Activated T-helper 9 cell treated with anti-CD3 and anti-CD28 coated beads, Interleukin-2, amount 50 U/mL, for 16 hours (primary cell): ENCODE results near the gene KRTAP6-3.

ENCODE experiments used
- DNase-seq: peaks from one replicate; pipeline ENCODE4 v3.0.0-alpha.2; 2020; ENCODE audit warnings: low read depth

The KRTAP6-3 gene, protein sequence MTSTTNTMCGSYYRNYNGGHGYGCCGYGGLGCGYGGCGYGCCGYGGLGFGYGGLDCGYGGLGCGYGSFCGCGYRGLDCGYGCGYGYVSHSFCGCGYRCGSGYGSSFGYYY

DNA sequence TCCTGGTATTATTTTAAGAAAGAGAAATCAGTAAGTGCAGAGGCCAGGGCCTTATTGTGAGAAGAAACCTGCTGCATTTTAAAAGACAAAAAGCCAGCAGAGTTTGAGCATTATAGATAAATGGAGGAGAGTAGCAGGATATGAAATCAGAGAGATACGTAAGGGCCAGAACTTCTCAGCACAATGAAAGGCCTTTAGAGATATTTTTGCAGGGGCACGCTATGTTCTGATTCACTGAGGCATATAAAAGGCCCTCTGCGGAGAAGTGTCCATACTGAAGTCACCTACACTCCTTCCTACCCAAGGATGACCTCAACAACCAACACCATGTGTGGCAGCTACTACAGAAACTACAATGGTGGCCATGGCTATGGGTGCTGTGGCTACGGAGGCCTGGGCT is at the start of gene KRTAP6-3:
Gene KRTAP6-3 (plus strand): TSS at position 301 of the 400 bp plus-strand sequence. CDS start 6 bp downstream, at position 307.
- DNase-seq: no peak

DNA sequence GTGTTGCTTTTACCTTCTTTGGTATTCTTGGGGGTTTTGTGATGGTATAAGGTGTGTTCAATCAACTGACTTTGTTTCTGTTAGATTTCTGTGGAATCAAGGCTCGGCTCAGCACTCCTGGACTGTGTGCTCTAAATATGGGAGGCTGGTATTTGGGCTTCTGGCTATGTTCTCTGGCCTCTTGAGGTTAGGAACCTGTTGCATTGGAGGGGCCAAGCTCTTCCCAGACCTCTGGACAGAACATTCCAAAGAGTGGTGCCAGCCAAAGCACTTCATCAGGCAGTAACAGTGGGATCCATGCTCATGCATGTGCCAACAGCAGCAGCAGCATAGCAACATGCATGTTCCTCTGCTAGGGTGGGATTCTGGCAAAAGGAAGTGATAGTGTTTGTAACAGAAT is 39.5 kb upstream of the KRTAP6-3 start:
- DNase-seq: no peak

DNA sequence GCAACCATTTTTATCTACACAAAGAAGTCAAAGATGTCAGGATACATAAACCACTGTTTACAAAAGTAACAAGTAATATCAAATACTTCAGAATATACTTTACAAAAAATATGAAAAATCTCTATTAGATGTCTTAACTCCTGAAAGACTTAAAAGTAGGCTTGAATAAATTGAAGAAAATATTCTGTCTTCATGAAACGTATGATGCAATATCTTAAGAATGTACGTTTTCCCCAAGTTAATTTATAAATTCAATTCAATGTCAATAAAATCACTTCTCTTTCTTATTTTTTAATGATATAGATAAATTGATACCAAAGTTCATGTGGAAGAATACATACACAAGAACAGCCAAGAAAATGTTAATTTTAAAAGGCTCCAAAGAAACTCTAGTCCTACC is 37.1 kb upstream of the KRTAP6-3 start:
- DNase-seq: no peak

DNA sequence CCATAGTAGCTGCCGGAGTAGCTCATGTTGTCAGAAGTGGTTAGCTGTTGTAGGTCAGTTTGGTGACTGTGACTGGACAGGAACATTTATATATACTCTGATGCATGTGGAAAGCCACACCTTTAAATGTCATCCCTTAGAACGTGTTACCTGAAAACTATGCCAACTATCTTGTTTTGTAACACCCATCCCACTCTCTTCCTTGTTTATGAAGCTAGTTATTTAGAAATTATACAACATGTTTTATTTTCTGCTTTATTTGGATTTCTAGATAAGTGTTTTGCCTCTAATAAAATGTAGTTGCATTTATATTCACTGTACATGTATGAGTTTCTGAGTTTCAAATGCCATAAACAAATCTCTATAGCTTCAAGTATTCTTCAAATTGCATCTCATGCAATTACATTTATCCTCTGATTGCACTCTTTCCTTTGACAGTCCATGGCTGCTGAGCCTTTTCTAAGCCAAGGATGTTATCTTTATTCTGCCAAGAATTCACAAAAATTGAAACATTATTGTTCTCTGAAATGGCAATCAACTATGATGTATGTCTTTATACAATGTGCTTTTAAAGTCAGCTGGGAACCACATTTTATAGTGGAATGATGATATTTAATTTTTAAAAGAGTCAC is 30.9 kb upstream of the KRTAP6-3 start, which contains the start of gene KRTAP19-7:
Gene KRTAP19-7 (minus strand): TSS at position 51 of the 632 bp plus-strand sequence. CDS start 25 bp downstream, at position 26.
- DNase-seq: no peak

DNA sequence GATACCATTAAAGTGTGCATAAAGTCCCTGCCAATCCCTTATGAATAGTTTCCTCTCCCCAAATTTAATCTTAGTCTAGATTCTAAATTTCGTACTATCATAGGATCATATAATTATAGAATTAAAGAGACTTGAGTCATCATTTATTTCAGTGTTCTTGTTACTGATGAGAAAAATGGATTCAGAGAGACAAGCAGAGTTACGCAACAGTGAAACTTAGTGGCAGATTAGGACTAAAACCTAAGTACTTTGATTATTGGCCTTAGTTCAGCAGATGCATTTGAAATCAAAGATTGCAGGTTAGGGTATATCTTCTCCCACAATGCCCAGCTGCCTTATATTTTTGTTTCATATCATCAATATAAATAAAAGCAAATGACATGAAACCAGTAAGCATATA is 30.3 kb upstream of the KRTAP6-3 start:
- no peak for DNase-seq

DNA sequence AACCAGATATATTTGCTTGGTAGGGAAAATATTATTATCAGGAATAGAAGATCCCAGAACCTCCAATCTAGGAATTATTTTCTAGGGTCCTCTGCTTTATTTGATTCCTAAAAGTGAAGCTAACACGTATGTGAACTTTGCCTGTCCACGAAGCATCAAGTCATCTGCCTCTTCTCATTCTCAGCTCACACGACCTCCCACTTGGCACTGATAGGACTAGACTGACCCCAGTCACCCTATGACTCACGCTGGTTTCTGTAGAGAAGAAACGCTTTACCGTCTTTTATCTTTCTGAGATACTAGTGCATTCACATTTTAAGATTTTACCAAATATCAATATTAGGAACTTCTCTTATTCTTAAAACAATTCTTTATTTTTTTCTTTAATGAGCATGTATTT is 29.2 kb upstream of the KRTAP6-3 start:
- DNase-seq: no peak

DNA sequence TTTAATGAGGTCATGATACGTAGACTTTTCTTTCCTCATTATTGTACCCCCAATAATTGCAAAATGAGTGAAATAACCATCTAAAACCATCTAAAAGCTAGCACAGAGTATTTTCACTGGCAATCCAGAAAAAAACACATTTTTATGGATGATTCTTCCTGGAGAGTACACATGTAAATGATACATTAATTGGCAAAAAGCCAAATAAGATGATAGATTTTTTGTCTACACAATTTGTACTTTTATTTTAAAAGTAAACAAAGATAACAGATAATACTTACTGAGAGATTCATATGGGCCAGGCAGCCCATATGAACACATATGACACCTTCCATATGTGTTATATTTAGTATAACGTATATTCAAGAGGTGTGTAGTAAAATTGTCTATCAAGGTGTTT is 28.6 kb upstream of the KRTAP6-3 start:
- no peak for DNase-seq

DNA sequence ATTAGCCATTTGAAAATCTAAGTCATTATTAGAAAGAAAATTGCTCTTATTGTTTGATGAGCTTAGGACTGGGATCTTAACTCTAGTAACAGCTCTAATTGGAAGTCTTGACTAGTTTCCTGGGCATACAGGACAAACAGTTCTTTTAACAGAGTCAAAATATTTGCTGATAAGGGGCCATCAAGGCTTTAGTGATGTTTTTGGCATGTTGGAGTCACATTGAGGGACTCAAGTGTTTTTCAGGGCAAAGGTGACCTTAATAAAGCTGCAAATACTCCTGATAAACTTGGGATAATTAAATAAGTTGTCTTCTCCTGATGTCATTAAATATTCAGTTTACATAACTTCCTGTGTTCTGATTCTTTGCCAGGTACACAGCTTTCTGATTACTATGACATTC is 24.6 kb upstream of the KRTAP6-3 start:
- no peak for DNase-seq

DNA sequence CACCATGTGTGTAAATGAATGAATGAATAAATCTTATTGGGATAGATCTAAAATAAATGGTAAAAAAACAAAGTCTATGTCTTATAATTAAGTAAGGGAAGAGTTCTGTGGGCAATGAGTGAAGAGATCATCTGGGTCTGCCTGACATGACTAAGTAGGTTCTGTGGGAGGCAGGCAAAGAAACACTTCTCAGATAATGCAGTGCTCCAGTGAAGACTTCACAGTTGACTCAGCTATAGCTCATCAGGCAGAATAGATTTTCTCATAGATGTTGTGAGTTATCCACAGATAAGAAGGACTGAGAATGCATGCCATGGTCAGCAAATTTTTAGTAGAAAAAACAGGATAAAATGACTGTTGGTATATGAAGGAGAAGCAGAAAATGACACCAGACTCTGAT is 14.5 kb upstream of the KRTAP6-3 start:
- DNase-seq: no peak

DNA sequence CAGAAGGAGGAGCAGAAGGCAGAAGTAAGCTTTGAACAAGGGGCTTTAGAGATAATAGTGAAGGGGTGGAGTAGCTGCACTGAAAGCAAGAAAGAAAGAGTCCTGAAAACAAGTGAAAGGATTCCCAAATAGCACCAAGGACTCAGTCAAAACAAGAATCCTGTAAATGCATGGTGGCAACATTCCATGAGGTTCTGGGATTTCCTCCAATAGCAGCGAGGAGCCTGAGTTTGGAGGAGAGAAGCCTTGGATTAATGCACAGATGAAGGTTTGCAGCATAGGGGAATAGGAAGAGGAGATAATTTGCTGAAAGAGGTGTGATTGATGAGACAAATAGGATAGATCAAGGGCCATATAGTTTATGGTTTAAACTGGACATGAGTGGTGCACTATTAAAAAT is 12.9 kb upstream of the KRTAP6-3 start:
- no peak for DNase-seq

DNA sequence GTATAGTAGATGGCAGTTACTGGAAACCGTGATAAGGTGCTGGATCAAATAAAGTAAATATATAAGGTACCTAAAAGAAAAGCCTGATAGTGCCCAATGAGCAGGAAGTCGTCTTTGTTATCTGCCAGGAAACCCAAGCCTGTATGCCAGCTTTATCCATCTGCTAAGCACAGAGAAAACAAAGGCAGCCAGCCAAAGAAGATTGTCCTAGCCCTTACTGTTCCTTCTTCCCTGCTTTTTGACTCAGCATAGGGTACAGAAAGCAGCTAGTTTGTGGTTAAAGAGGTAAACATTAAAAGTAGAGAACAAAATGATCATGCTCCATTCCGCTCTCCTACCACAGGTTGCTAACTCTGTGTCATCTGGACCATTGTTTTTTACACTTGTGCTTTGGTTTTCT is 12.1 kb upstream of the KRTAP6-3 start:
- DNase-seq: no peak

DNA sequence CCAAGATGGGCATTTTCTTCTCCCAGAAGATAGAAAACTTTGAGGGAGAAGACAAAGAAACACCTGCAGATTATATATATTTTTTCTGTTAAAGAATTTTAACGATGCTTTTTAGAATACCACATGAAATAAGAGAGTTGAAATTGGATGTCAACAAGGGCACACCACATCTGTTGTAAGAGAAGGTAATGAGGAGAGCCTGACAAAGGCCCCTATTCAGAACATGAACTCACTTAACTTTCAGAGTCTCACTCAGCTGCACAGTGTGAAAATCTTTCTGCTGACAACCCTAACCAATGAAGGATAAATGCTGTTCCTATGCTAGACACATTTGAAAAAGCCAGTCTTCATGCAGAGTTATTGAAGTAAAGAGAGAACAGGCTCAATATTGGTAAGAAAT is 9.4 kb upstream of the KRTAP6-3 start:
- no peak for DNase-seq

DNA sequence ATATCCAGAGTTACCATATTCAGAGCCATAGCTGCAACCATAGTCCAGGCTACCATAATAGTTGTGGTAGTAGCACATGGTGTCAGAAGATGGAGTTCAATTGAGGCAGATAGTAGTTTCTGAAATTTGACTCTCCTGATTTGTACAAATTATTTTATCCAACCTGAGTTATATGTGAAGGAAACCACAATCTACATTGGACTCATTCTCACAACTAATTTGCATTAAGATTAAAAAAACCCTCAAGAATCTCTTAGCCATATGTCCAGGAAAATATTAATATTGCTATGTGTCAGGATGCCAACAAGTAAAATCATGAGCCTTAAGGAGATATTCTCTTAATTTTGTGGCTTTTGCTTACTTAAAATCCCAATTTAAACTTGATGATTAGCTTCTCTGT is 1.9 kb upstream of the KRTAP6-3 start, which contains the start of gene KRTAP22-2:
Gene KRTAP22-2 (minus strand): TSS at position 101 of the 400 bp plus-strand sequence.
- no peak for DNase-seq

DNA sequence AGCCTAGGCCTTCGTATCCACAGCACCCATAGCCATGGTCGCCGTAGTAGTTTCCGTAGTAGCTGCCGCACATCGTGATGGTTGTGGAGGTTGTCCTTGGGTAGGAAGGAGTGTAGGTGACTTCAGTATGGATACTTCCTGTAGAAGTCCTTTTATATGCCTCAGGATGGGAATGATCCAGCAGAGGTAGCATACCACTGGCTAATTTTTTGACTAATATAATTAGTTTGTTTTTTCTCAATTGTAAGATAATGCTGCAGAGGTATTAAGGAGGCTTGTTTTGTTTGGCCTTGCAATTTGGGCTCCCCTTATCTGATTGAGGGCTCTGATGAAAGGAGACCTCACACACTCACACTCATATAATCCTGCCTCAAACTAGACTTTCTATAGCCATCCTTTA is 6.6 kb downstream of the KRTAP6-3 start, which contains the start of gene KRTAP6-2:
Gene KRTAP6-2 (minus strand): TSS at position 101 of the 400 bp plus-strand sequence. CDS start 28 bp downstream, at position 73.
- no peak for DNase-seq

DNA sequence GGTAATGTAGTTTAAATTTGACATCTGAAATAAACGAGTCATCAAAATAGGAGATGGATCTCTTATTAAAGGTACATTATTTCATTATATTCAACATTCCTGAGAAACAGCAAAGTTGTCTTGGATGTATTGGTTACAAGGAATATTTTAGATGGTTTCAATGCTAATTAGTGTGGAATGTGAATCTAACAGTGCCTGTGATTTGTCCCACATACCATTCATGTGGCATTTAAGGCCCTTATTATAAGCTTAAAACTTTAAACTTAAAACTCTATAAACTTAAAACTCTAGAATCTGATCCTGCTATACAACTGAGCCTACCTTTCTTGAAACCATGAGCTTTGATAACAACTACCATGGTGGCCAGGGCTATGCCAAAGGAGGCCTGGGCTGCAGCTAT is 8.5 kb downstream of the KRTAP6-3 start, which contains the start of gene KRTAP22-1:
Gene KRTAP22-1 (plus strand): TSS at position 301 of the 400 bp plus-strand sequence.
- no peak for DNase-seq

DNA sequence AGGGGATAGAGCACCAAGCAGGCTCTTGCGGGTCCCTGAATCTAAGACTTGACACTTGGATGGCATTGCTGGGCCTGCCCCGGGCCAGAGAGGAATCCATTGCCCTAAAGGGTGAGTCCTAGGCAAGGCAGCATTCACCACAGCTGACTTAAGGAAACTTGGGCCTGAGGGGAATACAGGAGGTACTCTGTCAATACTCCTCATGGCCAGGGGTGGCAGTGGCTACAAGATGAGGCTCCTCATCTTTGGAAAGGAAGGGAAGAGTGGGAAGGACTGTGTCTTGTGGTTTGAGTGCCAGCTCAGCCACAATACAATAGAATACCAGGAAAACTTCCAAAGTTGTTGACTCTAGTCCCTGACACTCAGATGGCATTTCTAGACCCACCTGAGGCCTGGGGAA is 13.7 kb downstream of the KRTAP6-3 start:
- no peak for DNase-seq

DNA sequence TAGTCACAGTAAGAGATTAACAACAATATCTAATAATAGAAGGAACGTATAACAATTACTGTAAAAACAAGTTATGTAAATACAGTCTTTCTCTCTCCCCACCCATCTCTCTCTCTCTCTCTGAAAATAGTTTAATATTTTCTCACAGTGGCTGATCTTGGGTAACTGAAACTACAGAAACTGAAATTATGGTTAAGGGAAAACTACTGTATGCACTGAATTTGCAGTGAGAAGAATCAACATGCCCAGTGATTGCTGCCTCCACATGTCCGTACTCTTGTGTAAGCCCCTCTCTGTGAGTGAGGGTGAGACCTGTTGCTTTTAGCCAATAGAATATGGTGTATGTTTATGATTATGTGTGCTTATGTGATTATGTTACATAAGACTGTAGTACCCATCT is 19.9 kb downstream of the KRTAP6-3 start:
- DNase-seq: no peak

DNA sequence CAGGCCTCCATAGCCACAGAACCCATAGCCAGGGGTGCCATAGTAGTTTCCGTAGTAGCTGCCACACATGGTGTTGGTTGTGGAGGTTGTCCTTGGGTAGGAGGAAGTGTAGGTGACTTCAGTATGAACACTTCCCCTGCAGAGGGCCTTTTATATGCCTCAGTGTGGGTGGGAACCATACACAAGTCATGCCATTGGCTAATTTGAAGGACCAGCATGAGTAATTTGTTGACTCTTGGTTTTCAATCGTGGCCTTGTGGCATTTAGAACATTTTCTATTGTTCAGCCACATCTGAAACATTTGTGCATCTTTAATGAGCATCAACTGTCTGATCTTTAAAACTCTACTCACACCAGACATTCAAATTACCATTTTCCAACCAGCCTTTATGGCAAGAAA is 21.6 kb downstream of the KRTAP6-3 start, which contains the start of gene KRTAP6-1:
Gene KRTAP6-1 (minus strand): TSS at position 95 of the 400 bp plus-strand sequence. CDS start 26 bp downstream, at position 69.
- no peak for DNase-seq

DNA sequence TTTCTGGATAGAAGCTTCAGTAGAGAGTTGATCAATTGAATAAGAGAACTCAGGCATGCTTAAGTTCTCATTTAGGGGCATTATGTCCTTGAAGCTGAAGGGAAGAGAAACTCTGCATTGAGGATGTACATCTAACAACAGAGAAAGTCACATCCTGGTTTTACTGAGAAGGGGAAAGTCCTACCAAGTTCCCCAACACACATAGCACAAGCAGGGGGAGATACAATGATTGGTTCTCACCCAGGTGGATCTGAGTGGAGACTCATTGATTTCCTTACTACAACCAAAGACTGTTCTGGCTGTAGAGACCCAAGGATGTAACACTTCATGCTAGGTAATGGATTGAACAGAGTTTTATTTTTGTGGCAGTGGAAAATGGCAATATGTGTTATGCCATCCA is 23.0 kb downstream of the KRTAP6-3 start:
- no peak for DNase-seq

DNA sequence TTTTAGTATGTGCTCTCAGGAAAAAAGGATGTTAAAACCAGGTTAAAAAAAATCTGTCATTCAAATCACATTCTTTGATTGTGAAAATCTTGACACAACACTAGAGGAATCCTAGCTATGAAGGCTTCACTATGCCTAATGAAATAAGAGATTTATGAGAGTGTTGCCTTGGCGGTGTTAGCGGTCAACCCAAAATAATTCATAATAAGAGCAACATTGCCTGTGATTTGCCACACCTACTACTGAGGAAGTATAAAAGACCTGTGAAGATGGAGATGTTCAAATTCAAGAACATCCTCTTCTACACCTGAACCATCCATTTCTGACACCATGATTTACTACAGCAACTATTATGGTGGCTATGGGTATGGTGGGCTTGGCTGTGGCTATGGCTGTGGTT is 23.9 kb downstream of the KRTAP6-3 start, which contains the start of gene KRTAP20-1:
Gene KRTAP20-1 (plus strand): TSS at position 301 of the 400 bp plus-strand sequence. CDS start 30 bp downstream, at position 331.
- no peak for DNase-seq

DNA sequence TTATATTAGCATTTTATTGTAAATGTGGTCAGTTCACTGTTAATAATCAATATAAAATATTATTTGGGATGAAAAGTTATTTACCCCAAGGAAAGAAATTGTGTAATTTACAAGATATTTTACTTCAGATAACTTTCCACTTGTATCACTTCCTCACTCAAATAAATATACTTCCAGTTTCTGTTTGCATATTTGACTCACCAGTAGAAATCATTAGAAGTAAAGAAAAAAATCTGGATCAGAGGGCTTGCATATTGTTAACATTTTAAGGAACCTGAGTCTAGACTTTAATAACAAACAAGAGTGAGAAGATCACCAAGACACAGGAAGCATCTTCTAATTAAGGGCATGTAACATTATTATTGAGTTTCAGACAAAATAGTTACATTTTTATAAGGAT is 27.8 kb downstream of the KRTAP6-3 start:
- DNase-seq: no peak

DNA sequence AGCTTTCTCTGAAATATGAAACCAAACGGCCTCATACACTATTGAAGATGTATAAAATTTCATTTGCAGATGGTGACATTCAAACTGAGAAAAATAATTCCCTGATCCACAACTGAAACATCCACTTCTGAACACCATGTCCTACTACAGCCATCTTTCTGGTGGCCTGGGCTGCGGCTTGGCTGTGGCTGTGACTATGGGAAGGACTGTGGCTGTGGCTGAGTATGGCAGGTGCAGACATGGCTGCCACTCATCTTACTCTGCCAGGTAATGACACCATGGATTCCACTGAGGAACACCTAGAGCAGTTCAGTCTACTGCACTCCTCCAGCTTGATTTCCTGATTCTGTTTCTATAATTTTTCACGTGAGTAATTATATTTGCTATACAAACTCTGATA is 28.3 kb downstream of the KRTAP6-3 start, which contains the start of gene KRTAP20-4:
Gene KRTAP20-4 (plus strand): TSS at position 106 of the 400 bp plus-strand sequence.
- DNase-seq: no peak

DNA sequence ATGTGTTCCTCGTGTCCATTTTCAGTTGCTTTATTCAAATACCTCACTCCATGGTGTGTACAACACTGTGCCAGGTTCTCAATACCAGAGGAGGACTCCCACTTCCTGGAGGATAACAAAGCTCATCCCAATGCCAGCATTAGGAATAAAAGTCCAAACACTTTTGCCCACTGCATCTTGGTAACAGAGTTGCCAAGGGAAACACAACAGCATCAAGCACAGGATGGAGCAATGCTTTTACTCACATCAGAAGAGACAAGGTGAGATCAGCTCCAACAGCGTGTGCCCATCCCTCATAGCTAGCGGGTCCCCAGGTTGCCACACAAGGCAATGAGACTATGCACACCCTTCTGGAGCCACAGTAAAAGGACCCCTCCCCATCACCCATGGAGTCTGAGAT is 31.1 kb downstream of the KRTAP6-3 start:
- no peak for DNase-seq
